PFSK-1 (cell line): ENCODE data around the gene ZDHHC14.

ENCODE experiments used
- POLR2AphosphoS5 ChIP-seq: IDR thresholded peaks from 2 replicates; pipeline ENCODE4 v1.6.1; 2012; ENCODE audit warnings: low read depth, mild to moderate bottlenecking, control low read depth, low read length, moderate library complexity
- SIN3A ChIP-seq: IDR thresholded peaks from 2 replicates; pipeline ENCODE4 v1.6.1; 2012; ENCODE audit warnings: mild to moderate bottlenecking, low read length, moderate library complexity, borderline replicate concordance; ENCODE audit not compliant: insufficient read depth
- TAF1 ChIP-seq: IDR thresholded peaks from 2 replicates; pipeline ENCODE4 v1.6.1; 2012; ENCODE audit warnings: low read length, control low read depth, borderline replicate concordance; ENCODE audit not compliant: insufficient read depth
- TF ChIP-seq, protein P1 (sequence below), 2 experiments: IDR thresholded peaks; 2 replicates each; pipeline versions ENCODE4 v1.6.1 to v1.8.0; 2011 to 2012; ENCODE audit warnings: low read depth in 2 of 2, low read length in 2 of 2, control low read depth in 1 of 2, inconsistent platforms in 1 of 2, mild to moderate bottlenecking in 1 of 2, moderate library complexity in 1 of 2; ENCODE audit not compliant: insufficient read depth in 1 of 2

DNA sequence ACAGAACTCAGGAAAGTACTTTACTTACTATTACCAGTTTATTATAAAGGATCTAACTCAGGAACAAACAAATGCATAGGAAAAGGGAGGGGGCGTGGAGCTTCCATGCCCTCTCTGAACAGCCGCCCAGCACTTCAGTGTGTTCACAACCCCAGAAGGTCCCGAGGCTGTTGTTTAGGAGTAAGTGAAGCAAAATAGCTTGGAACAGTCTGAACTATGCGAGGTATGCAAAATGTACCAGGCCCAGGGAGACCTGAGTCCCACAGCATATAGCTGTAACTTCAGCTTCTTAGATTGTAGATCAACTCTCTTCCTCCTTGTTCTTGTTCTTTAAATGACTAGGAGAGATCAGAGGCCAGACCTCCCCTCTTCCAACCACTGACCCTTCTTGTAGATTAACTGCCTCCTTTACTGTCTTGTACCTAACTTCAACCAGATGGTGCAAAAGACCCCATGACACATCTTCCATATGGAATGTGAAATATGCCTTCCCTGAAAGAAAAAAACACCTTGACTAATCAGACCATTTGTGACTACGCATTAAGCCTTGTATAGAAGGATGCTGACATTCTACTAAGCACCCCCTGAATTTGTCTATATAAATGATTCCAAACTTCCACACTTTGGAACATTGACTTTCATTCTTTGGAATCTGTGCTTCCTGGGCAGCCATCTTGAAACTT, 343.3 kb downstream of the ZDHHC14 start:
- TF ChIP-seq TAF1 (no peak), POLR2AphosphoS5 (no peak), SIN3A (no peak)
- TF ChIP-seq, protein P1, sequence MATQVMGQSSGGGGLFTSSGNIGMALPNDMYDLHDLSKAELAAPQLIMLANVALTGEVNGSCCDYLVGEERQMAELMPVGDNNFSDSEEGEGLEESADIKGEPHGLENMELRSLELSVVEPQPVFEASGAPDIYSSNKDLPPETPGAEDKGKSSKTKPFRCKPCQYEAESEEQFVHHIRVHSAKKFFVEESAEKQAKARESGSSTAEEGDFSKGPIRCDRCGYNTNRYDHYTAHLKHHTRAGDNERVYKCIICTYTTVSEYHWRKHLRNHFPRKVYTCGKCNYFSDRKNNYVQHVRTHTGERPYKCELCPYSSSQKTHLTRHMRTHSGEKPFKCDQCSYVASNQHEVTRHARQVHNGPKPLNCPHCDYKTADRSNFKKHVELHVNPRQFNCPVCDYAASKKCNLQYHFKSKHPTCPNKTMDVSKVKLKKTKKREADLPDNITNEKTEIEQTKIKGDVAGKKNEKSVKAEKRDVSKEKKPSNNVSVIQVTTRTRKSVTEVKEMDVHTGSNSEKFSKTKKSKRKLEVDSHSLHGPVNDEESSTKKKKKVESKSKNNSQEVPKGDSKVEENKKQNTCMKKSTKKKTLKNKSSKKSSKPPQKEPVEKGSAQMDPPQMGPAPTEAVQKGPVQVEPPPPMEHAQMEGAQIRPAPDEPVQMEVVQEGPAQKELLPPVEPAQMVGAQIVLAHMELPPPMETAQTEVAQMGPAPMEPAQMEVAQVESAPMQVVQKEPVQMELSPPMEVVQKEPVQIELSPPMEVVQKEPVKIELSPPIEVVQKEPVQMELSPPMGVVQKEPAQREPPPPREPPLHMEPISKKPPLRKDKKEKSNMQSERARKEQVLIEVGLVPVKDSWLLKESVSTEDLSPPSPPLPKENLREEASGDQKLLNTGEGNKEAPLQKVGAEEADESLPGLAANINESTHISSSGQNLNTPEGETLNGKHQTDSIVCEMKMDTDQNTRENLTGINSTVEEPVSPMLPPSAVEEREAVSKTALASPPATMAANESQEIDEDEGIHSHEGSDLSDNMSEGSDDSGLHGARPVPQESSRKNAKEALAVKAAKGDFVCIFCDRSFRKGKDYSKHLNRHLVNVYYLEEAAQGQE (IDR thresholded peaks at IDR 0.05; ENCODE audit: insufficient read depth in 1 of 2, low read depth in 2 of 2, low read length in 2 of 2) = no peak
